OCI-LY7 (cell line): ENCODE results near the gene CTXN3. TPM values are rescaled to one million over a fixed set of nuclear protein-coding genes. Genes with fewer than 3 reads are reported as not detected.
"Not testable (repeated sequence)": the region's sequence is repeated elsewhere in the genome, so short reads cannot be mapped to it uniquely, and the experiment has no call there.

ENCODE experiments used
- BruUV-seq: library from RNA; stranded (reverse); fragments of 400-500 nt; replicated peaks from 2 replicates; lab custom pipeline; 2021; lab: Mats Ljungman, UMichigan
- CTCF ChIA-PET: fragments of 300-600 bp; sonication (Branson Sonifier 250); formaldehyde crosslinking; loops from one replicate; lab custom pipeline; 2022; ENCODE audit warnings: antibody characterized with exemption; ENCODE audit not compliant: unreplicated experiment; lab: Charles Lee
- POLR2A ChIA-PET: fragments of 300-600 bp; sonication (Branson Sonifier 250); formaldehyde crosslinking; loops from one replicate; lab custom pipeline; 2022; ENCODE audit warnings: antibody characterized with exemption; lab: Charles Lee
- DNase-seq: peaks from one replicate; pipeline ENCODE4 v3.0.0-alpha.2; 2015; ENCODE audit warnings: low spot score
- H2AFZ ChIP-seq: fragments of 200-600 bp; sonication (generic), shearing (Covaris generic); 2 replicates; pipeline ENCODE4 v1.6.1; 2014; ENCODE audit warnings: mild to moderate bottlenecking, antibody characterized with exemption, low read length, moderate library complexity
- H3K27ac ChIP-seq: fragments of 200-600 bp; sonication (generic); 2 replicates; pipeline ENCODE4 v1.5.1; 2014; ENCODE audit warnings: mixed run types, low read depth, mild to moderate bottlenecking, moderate library complexity, low read length, inconsistent platforms; ENCODE audit not compliant: poor library complexity, severe bottlenecking
- H3K36me3 ChIP-seq: fragments of 200-600 bp; sonication (generic); 2 replicates; pipeline ENCODE4 v1.6.1; 2014; ENCODE audit warnings: mild to moderate bottlenecking, antibody characterized with exemption, low read length, moderate library complexity, mixed read lengths; ENCODE audit not compliant: insufficient read depth
- H3K4me1 ChIP-seq: fragments of 200-600 bp; sonication (generic); 2 replicates; pipeline ENCODE4 v1.5.1; 2014; ENCODE audit warnings: mild to moderate bottlenecking, low read length; ENCODE audit not compliant: insufficient read depth, poor library complexity, severe bottlenecking
- H3K4me2 ChIP-seq: fragments of 200-600 bp; sonication (generic); 2 replicates; pipeline ENCODE4 v1.6.1; 2014; ENCODE audit warnings: mild to moderate bottlenecking, low read length
- H3K4me3 ChIP-seq: fragments of 200-600 bp; sonication (generic); 2 replicates; pipeline ENCODE4 v1.5.1; 2014; ENCODE audit warnings: mild to moderate bottlenecking, low read depth, low read length; ENCODE audit not compliant: poor library complexity, severe bottlenecking
- H3K79me2 ChIP-seq: fragments of 200-600 bp; sonication (generic); 2 replicates; pipeline ENCODE4 v1.6.1; 2016; ENCODE audit warnings: low read depth, mild to moderate bottlenecking, low read length, moderate library complexity, mixed read lengths; ENCODE audit not compliant: insufficient read depth
- H3K9me2 ChIP-seq: fragments of 200-600 bp; sonication (generic); 2 replicates; pipeline ENCODE4 v1.6.1; 2016; ENCODE audit warnings: mild to moderate bottlenecking, low read length, mixed read lengths; ENCODE audit not compliant: insufficient read depth
- H3K9me3 ChIP-seq: fragments of 200-600 bp; sonication (generic); 2 replicates; pipeline ENCODE4 v1.6.1; 2014; ENCODE audit warnings: mild to moderate bottlenecking, mixed run types, low read length, mixed read lengths
- H4K20me1 ChIP-seq: fragments of 200-600 bp; sonication (generic); 2 replicates; pipeline ENCODE4 v1.6.1; 2014; ENCODE audit warnings: mild to moderate bottlenecking, antibody characterized with exemption, low read length, moderate library complexity, mixed read lengths; ENCODE audit not compliant: insufficient read depth
- EZH2phosphoT487 ChIP-seq: fragments of 200-600 bp; sonication (generic); IDR thresholded peaks from 2 replicates; pipeline ENCODE4 v1.6.1; 2018; ENCODE audit warnings: low read depth, borderline replicate concordance, mild to moderate bottlenecking, mixed run types, antibody characterized with exemption, low read length, moderate library complexity, mixed read lengths
- intact Hi-C: fragments of 100-400 bp; cut with micrococcal nuclease; formaldehyde crosslinking; loops from one replicate; pipeline ENCODE4 v1.10.0; 2022; ENCODE audit not compliant: unreplicated experiment
- total RNA-seq, 2 experiments: library from RNA; depleted of rRNA in 1 of 2; stranded (reverse); fragments of >200 nt in 1 of 2; shearing (Covaris generic) in 1 of 2; gene quantifications; 2 replicates each; pipeline ENCODE4 v1.2.3, GENCODE V29; 2014 to 2022
- TF ChIP-seq, protein P1 (sequence below): fragments of 200-600 bp; sonication (generic); conservative IDR thresholded peaks from 2 replicates; pipeline ENCODE4 v1.5.1; 2014; ENCODE audit warnings: mild to moderate bottlenecking, antibody characterized with exemption, low read length, moderate library complexity, mixed read lengths

CTXN3 gene
- total RNA-seq, 2 experiments from 2014 or later, result not detected

DNA sequence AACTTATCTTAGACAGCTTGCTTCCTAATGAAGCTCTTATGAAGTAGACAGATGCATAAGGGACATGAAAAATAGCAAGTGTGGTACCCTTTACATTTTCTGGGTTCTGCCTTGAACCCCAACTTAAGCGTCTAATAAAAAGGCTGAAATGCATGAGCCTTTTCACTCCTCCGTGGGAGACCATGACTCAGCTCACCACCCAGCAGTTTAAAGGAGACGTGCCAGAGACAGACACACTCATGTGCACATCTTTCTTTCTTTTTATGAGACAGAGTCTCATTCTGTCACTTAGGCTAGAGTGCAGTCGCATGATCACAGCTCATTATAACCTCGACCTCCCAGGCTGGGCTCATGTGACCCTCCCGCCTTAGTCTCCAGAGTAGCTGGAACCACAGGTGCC, 22.3 kb downstream of the CTXN3 start:
- no peak for TF ChIP-seq EZH2phosphoT487
- TF ChIP-seq, protein P1, sequence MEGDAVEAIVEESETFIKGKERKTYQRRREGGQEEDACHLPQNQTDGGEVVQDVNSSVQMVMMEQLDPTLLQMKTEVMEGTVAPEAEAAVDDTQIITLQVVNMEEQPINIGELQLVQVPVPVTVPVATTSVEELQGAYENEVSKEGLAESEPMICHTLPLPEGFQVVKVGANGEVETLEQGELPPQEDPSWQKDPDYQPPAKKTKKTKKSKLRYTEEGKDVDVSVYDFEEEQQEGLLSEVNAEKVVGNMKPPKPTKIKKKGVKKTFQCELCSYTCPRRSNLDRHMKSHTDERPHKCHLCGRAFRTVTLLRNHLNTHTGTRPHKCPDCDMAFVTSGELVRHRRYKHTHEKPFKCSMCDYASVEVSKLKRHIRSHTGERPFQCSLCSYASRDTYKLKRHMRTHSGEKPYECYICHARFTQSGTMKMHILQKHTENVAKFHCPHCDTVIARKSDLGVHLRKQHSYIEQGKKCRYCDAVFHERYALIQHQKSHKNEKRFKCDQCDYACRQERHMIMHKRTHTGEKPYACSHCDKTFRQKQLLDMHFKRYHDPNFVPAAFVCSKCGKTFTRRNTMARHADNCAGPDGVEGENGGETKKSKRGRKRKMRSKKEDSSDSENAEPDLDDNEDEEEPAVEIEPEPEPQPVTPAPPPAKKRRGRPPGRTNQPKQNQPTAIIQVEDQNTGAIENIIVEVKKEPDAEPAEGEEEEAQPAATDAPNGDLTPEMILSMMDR, result no peak
- Histone ChIP-seq H2AFZ (no peak overlapping the region), H3K27ac (no peak overlapping the region), H3K9me3 (no peaks in the 10 kb centered on the region), H3K9me2 (no peaks in the 10 kb centered on the region), H3K36me3 (no peaks in the 10 kb centered on the region), H3K4me1 (no peaks in the 10 kb centered on the region), H4K20me1 (no peaks in the 10 kb centered on the region), H3K79me2 (no peaks in the 10 kb centered on the region), H3K4me2 (no peak overlapping the region), H3K4me3 (no peak overlapping the region)
- POLR2A ChIA-PET, result interaction anchor here (0.7 kb wide), 1 partner anchor 17 kb away, joined by 3 read pairs; no protein-coding TSS in a partner anchor
- no peak for DNase-seq
- intact Hi-C loops, result no loop called here
- CTCF ChIA-PET, result interaction anchor here (0.6 kb wide), 1 partner anchor 15 kb away, joined by 3 read pairs; no protein-coding TSS in a partner anchor
- no TSS peak for BruUV-seq

DNA sequence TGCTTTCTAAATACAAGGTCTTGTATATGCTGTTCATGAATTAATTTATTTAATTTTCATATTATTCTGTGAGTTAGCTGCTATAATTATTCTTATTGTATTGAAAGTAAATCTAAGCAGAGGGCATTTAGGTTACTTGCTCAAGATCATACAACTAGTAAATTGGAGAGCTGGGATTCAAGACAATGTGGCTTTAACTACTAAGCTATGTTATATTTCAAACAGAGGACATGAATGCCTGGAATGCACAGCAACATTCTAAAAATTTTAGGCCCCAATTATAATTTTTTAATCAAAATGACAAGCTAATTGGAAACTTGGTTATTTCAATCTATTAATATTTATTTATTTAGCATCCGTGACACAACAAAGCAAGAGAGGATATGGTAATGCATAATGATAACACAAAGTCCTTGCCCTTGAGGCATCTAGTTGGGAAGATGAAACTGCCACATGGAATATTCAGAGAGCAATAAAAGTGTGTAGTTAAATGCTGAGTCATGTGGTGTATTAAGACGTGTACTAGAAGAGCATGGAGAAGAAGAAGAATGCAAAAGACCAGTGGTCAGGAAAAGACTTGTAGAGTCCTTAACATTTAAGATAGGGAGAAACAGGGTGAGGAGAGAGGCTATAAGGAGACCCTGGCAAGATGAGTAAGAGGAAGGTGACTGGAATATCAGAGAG, 24.4 kb downstream of the CTXN3 start:
- no peaks in the 10 kb centered on the region for H3K9me2 ChIP-seq
- H3K27ac ChIP-seq, result no peak overlapping the region
- no peak overlapping the region for H3K4me3 ChIP-seq
- no peak for DNase-seq
- no peak overlapping the region for H3K4me2 ChIP-seq
- BruUV-seq, result no TSS peak
- CTCF ChIA-PET, result no interaction called here
- no peaks in the 10 kb centered on the region for H4K20me1 ChIP-seq
- no peaks in the 10 kb centered on the region for H3K9me3 ChIP-seq
- H3K36me3 ChIP-seq, result no peaks in the 10 kb centered on the region
- H3K4me1 ChIP-seq, result no peaks in the 10 kb centered on the region
- TF ChIP-seq, protein P1, result no peak
- TF ChIP-seq EZH2phosphoT487, result no peak
- no peak overlapping the region for H2AFZ ChIP-seq
- intact Hi-C loops, result no loop called here
- no peaks in the 10 kb centered on the region for H3K79me2 ChIP-seq
- POLR2A ChIA-PET, result interaction anchor here (0.6 kb wide), 1 partner anchor 1069 kb away, joined by 5 read pairs; no protein-coding TSS in a partner anchor

DNA sequence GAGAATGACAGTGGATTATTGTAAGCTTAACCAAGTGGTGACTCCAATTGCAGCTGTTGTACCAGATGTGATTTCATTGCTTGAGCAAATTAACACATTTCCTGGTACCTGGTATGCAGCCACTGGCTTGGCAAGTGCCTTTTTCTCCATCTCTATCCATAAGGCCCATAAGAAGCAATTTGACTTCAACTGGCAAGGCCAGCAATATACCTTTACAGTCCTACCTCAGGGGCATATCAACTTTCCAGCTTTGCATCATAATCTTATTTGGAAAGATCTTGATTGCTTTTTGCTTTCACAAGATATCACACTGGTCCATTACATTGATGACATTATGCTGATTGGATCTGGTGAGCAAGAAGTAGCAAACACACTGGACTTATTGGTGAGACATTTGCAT, 28.1 kb downstream of the CTXN3 start:
- H3K4me2 ChIP-seq, BruUV-seq, H2AFZ ChIP-seq, H3K9me2 ChIP-seq, H3K36me3 ChIP-seq, CTCF ChIA-PET, H3K27ac ChIP-seq, H3K4me3 ChIP-seq, POLR2A ChIA-PET, H3K4me1 ChIP-seq, intact Hi-C loops, H3K9me3 ChIP-seq, H4K20me1 ChIP-seq, H3K79me2 ChIP-seq, DNase-seq: not testable (repeated sequence)

DNA sequence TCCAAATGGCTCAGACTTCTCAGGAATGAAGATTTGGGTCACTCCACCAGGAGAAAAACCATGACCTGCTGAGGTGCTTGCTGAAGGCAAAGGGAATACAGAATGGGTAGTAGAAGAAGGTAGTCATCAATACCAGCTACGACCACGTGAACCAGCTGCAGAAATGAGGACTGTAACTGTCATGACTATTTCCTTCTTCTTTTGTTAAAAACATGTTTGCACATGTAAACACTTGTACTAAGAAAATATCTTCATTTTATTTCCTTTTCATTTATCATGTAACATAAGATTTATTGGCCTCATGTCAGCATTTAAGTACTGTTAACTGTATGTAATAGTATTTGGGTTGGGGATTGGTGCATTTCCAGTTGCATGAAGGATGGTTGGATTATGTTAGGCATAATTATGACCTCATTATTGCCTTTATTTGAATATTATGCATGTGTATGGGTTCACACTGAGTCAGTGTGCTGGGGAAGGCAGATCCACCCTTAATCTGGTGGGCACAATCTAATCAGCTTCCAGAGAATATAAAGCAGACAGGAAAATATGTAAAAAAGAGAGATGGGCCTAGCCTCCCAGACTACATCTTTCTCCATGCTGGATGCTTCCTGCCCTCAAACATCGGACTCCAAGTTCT, 30.9 kb downstream of the CTXN3 start:
- CTCF ChIA-PET, H3K27ac ChIP-seq, BruUV-seq, H3K9me2 ChIP-seq, intact Hi-C loops, H3K79me2 ChIP-seq, H3K36me3 ChIP-seq, H3K4me3 ChIP-seq, H2AFZ ChIP-seq, H4K20me1 ChIP-seq, DNase-seq, H3K4me1 ChIP-seq, POLR2A ChIA-PET, H3K9me3 ChIP-seq, H3K4me2 ChIP-seq: not testable (repeated sequence)
